ENCODE results near the gene LIMK2.
A peak's percentile ranks its signal among the peaks of the same experiment; 100 is the strongest.

The LIMK2 gene

GRCh38 chr22:31262312-31263133 lies 50.4 kb downstream of the LIMK2 start:
- H3K9ac ChIP-seq (ENCODE audit: low read length), result no peak overlapping the region
- DNase-seq (ENCODE audit: low read depth), result no peak
- H3K9me3 ChIP-seq (ENCODE audit: control insufficient read depth, low read length), result no peaks in the 10 kb centered on the region
- H3K27me3 ChIP-seq (replicated peaks; ENCODE audit: control insufficient read depth, insufficient read depth, low read length), result no peaks in the 10 kb centered on the region
- no peak overlapping the region for H3K4me3 ChIP-seq (ENCODE audit: low read length)
- H3K36me3 ChIP-seq (ENCODE audit: control insufficient read depth, insufficient read depth, low read length, severe bottlenecking), result peaks cover 69% of the 10 kb centered on the region
- peaks cover 3% of the 10 kb centered on the region for H3K4me1 ChIP-seq (ENCODE audit: control insufficient read depth, insufficient read depth, low read length)

- H3K4me3 ChIP-seq (ENCODE audit: low read length), result no peak overlapping the region
Observed at GRCh38 chr22:31263896-31264640, 52.0 kb downstream of the LIMK2 start.

GRCh38 chr22:31268281-31268680 lies 56.2 kb downstream of the LIMK2 start:
- peaks cover 52% of the 10 kb centered on the region for H3K36me3 ChIP-seq (ENCODE audit: control insufficient read depth, insufficient read depth, low read length, severe bottlenecking)

More at GRCh38 chr22:31263896-31264640, 52.0 kb downstream of the LIMK2 start:
- Histone ChIP-seq H3K4me1 (ENCODE audit: control insufficient read depth, insufficient read depth, low read length) (peaks cover 3% of the 10 kb centered on the region), H3K9me3 (ENCODE audit: control insufficient read depth, low read length) (no peaks in the 10 kb centered on the region), H3K36me3 (ENCODE audit: control insufficient read depth, insufficient read depth, low read length, severe bottlenecking) (peaks cover 69% of the 10 kb centered on the region), H3K27me3 (replicated peaks; ENCODE audit: control insufficient read depth, insufficient read depth, low read length) (no peaks in the 10 kb centered on the region), H3K9ac (ENCODE audit: low read length) (no peak overlapping the region)
- DNase-seq (ENCODE audit: low read depth), result no peak

DNA sequence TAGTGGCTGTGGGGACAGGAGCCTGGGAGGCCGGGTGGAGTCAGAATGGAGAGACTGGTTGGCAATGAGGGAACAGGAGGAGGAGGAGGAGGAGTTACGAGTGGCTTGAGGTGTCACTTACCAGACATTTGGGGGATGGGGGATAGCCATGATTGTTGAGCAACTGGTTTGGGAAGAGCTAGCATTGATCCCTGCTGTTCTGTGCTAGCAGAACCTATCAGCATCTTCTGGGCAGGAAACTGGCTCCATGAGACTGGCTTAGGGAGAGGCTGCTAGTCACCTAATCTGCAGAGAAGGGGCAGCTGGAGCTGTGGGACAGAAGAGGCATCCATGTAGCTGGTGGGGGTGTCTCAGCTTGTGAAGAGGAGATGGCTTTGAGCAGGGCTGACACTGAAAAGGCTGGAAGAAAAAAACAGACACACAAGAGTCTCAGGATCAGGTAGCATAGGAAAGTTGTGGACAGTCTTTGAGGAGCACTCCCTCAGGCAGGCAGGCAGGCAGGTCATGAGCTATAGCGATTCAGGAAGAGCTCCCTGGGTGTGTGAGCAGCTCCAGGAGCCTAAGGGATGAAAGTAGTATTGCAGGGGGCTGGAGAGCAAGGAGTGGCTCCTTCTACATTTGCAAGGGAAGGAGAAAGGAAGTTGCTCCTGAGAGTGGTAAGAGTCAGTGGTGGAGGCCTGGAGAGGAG lies 57.9 kb downstream of the LIMK2 start:
- H3K36me3 ChIP-seq (ENCODE audit: control insufficient read depth, insufficient read depth, low read length, severe bottlenecking), result peaks cover 56% of the 10 kb centered on the region

More at GRCh38 chr22:31268281-31268680, 56.2 kb downstream of the LIMK2 start:
- no peak for DNase-seq (ENCODE audit: low read depth)
- H3K4me3 ChIP-seq (ENCODE audit: low read length), result no peak overlapping the region
- H3K9me3 ChIP-seq (ENCODE audit: control insufficient read depth, low read length), result no peaks in the 10 kb centered on the region
- peaks cover 13% of the 10 kb centered on the region for H3K4me1 ChIP-seq (ENCODE audit: control insufficient read depth, insufficient read depth, low read length)
- no peaks in the 10 kb centered on the region for H3K27me3 ChIP-seq (replicated peaks; ENCODE audit: control insufficient read depth, insufficient read depth, low read length)
- H3K9ac ChIP-seq (ENCODE audit: low read length), result no peak overlapping the region

DNA sequence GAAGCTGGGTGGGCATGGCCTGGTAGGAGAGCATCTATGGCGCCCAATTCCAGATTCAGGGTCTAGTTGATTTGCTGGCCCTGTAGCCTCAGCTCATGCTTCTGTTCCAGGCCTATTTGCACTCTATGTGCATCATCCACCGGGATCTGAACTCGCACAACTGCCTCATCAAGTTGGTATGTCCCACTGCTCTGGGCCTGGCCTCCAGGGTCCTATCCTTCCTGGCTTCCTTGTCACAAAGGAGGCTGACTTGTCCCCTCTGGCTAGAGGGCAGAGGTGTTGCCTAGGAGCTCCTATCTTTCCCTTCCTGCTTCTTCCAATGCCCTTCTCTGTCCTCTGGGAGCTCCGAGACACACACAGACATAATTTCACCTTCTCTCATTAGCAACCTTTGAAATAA lies 58.9 kb downstream of the LIMK2 start:
- no peak overlapping the region for H3K9ac ChIP-seq (ENCODE audit: low read length)
- DNase-seq (ENCODE audit: low read depth), result no peak
- no peaks in the 10 kb centered on the region for H3K9me3 ChIP-seq (ENCODE audit: control insufficient read depth, low read length)
- H3K4me3 ChIP-seq (ENCODE audit: low read length), result no peak overlapping the region
- peaks cover 63% of the 10 kb centered on the region for H3K36me3 ChIP-seq (ENCODE audit: control insufficient read depth, insufficient read depth, low read length, severe bottlenecking)
- no peaks in the 10 kb centered on the region for H3K27me3 ChIP-seq (replicated peaks; ENCODE audit: control insufficient read depth, insufficient read depth, low read length)
- H3K4me1 ChIP-seq (ENCODE audit: control insufficient read depth, insufficient read depth, low read length), result peaks cover 10% of the 10 kb centered on the region

More for the DNA sequence above, 57.9 kb downstream of the LIMK2 start:
- H3K9me3 ChIP-seq (ENCODE audit: control insufficient read depth, low read length), result no peaks in the 10 kb centered on the region
- DNase-seq (ENCODE audit: low read depth), result no peak
- no peak overlapping the region for H3K9ac ChIP-seq (ENCODE audit: low read length)
- H3K4me3 ChIP-seq (ENCODE audit: low read length), result no peak overlapping the region
- peaks cover 10% of the 10 kb centered on the region for H3K4me1 ChIP-seq (ENCODE audit: control insufficient read depth, insufficient read depth, low read length)
- H3K27me3 ChIP-seq (replicated peaks; ENCODE audit: control insufficient read depth, insufficient read depth, low read length), result no peaks in the 10 kb centered on the region

- Histone ChIP-seq H3K9ac (ENCODE audit: low read length) (no peak overlapping the region), H3K4me3 (ENCODE audit: low read length) (no peak overlapping the region), H3K4me1 (ENCODE audit: control insufficient read depth, insufficient read depth, low read length) (peaks cover 10% of the 10 kb centered on the region), H3K27me3 (replicated peaks; ENCODE audit: control insufficient read depth, insufficient read depth, low read length) (no peaks in the 10 kb centered on the region), H3K9me3 (ENCODE audit: control insufficient read depth, low read length) (no peaks in the 10 kb centered on the region), H3K36me3 (ENCODE audit: control insufficient read depth, insufficient read depth, low read length, severe bottlenecking) (peaks cover 61% of the 10 kb centered on the region)
- no peak for DNase-seq (ENCODE audit: low read depth)
Observed at GRCh38 chr22:31271485-31271884, 59.4 kb downstream of the LIMK2 start.

- Histone ChIP-seq H3K9ac (ENCODE audit: low read length) (no peak overlapping the region), H3K4me3 (ENCODE audit: low read length) (no peak overlapping the region), H3K4me1 (ENCODE audit: control insufficient read depth, insufficient read depth, low read length) (peaks cover 10% of the 10 kb centered on the region), H3K9me3 (ENCODE audit: control insufficient read depth, low read length) (no peaks in the 10 kb centered on the region), H3K27me3 (replicated peaks; ENCODE audit: control insufficient read depth, insufficient read depth, low read length) (no peaks in the 10 kb centered on the region), H3K36me3 (ENCODE audit: control insufficient read depth, insufficient read depth, low read length, severe bottlenecking) (peaks cover 57% of the 10 kb centered on the region)
- peak; percentile 86 for DNase-seq (ENCODE audit: low read depth)
Observed at GRCh38 chr22:31272522-31273446, 60.7 kb downstream of the LIMK2 start.

DNA sequence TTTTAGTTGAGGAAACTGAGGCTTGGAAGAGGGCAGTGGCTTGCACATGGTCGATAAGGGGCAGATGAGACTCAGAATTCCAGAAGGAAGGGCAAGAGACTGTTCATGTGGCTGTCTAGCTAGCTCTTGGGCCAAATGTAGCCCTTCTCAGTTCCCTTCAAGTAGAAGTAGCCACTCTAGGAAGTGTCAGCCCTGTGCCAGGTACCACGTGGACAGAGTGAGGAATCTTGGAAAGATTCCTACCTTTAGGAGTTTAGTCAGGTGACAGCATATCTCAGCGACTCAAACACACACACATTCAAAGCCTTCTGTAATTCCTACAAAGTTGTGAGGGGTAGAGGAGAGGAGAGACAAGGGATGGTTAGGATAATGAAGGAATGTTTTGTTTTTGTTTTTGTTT lies 61.9 kb downstream of the LIMK2 start:
- H3K9ac ChIP-seq (ENCODE audit: low read length), result no peak overlapping the region
- H3K9me3 ChIP-seq (ENCODE audit: control insufficient read depth, low read length), result no peaks in the 10 kb centered on the region
- peaks cover 60% of the 10 kb centered on the region for H3K36me3 ChIP-seq (ENCODE audit: control insufficient read depth, insufficient read depth, low read length, severe bottlenecking)
- H3K4me1 ChIP-seq (ENCODE audit: control insufficient read depth, insufficient read depth, low read length), result peaks cover 10% of the 10 kb centered on the region
- no peak for DNase-seq (ENCODE audit: low read depth)
- H3K4me3 ChIP-seq (ENCODE audit: low read length), result no peak overlapping the region
- H3K27me3 ChIP-seq (replicated peaks; ENCODE audit: control insufficient read depth, insufficient read depth, low read length), result no peaks in the 10 kb centered on the region

DNA sequence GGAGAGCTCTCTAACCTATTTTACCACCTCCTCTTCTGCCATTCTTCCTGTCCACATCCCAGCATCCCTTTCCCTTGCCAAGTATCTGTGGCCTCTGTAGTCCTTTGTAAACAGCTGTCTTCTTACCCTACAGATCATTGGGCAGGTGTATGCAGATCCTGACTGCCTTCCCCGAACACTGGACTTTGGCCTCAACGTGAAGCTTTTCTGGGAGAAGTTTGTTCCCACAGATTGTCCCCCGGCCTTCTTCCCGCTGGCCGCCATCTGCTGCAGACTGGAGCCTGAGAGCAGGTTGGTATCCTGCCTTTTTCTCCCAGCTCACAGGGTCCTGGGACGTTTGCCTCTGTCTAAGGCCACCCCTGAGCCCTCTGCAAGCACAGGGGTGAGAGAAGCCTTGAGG lies 62.9 kb downstream of the LIMK2 start:
- Histone ChIP-seq H3K4me3 (ENCODE audit: low read length) (no peak overlapping the region), H3K27me3 (replicated peaks; ENCODE audit: control insufficient read depth, insufficient read depth, low read length) (no peaks in the 10 kb centered on the region), H3K36me3 (ENCODE audit: control insufficient read depth, insufficient read depth, low read length, severe bottlenecking) (peaks cover 60% of the 10 kb centered on the region), H3K4me1 (ENCODE audit: control insufficient read depth, insufficient read depth, low read length) (peaks cover 10% of the 10 kb centered on the region), H3K9ac (ENCODE audit: low read length) (no peak overlapping the region), H3K9me3 (ENCODE audit: control insufficient read depth, low read length) (no peaks in the 10 kb centered on the region)
- no peak for DNase-seq (ENCODE audit: low read depth)

DNA sequence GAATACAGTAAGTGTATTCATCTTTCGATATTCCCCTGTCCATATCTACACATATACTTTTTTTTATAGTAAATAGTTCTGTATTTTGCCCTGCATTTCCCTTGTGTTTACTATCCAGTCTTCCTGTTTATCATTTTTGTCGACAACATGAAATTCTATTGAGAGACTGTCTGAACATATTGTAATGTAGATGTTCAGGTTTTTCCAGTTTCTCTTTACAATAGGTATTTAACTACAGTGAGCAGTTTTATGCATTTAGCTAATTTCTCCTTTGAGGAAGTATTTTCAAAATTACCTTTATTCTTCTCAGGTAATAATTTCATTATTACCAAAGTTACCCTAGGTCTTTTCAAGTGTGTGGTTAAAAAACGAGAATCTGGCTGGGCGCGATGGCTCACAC lies 63.5 kb downstream of the LIMK2 start:
- no peak for DNase-seq (ENCODE audit: low read depth)
- Histone ChIP-seq H3K9ac (ENCODE audit: low read length) (no peak overlapping the region), H3K4me3 (ENCODE audit: low read length) (no peak overlapping the region), H3K27me3 (replicated peaks; ENCODE audit: control insufficient read depth, insufficient read depth, low read length) (no peaks in the 10 kb centered on the region), H3K36me3 (ENCODE audit: control insufficient read depth, insufficient read depth, low read length, severe bottlenecking) (peaks cover 62% of the 10 kb centered on the region), H3K9me3 (ENCODE audit: control insufficient read depth, low read length) (no peaks in the 10 kb centered on the region), H3K4me1 (ENCODE audit: control insufficient read depth, insufficient read depth, low read length) (peaks cover 9% of the 10 kb centered on the region)
